Endothelial cell of umbilical vein (primary cell): Measurements from ENCODE around the gene SLC6A18. TPM values are rescaled to one million over a fixed set of nuclear protein-coding genes. Genes with fewer than 3 reads are reported as not detected.

Experiments
- BruUV-seq: library from RNA; stranded (reverse); fragments of 400-500 nt; replicated peaks from 2 replicates; lab custom pipeline; 2021; lab: Mats Ljungman, UMichigan
- CTCF ChIA-PET: fragments of 300-600, 350-600 bp; sonication (Branson Sonifier 250); formaldehyde crosslinking; loops from one replicate; lab custom pipeline; 2021; ENCODE audit warnings: antibody characterized with exemption, inconsistent platforms; lab: Charles Lee
- POLR2A ChIA-PET: fragments of 300-600, 350-600 bp; sonication (Branson Sonifier 250); formaldehyde crosslinking; loops from one replicate; lab custom pipeline; 2021; ENCODE audit warnings: antibody characterized with exemption, inconsistent platforms; lab: Charles Lee
- DNase-seq: peaks from one replicate; pipeline ENCODE4 v3.0.0-alpha.2; 2011; ENCODE audit warnings: low read depth, low spot score
- FAIRE-seq: peaks from 2 replicates; lab custom pipeline; 2011; peaks lifted over from hg19 to GRCh38; lab: Jason Lieb, UNC
- H2AFZ ChIP-seq: 2 replicates; pipeline ENCODE4 v1.6.0; 2012; ENCODE audit warnings: low read depth, low read length, control low read depth, inconsistent platforms
- H3K27ac ChIP-seq: 2 replicates; pipeline ENCODE4 v1.5.1; 2011; ENCODE audit warnings: low read depth, mild to moderate bottlenecking, control low read depth, low read length, moderate library complexity; ENCODE audit not compliant: insufficient read depth
- H3K27me3 ChIP-seq, 2 experiments: 2 replicates each; pipeline versions ENCODE4 v1.6.0 to v1.6.1; 2011; ENCODE audit warnings: low read length in 2 of 2, mixed read lengths in 1 of 2; ENCODE audit not compliant: control insufficient read depth in 2 of 2, insufficient read depth in 2 of 2
- H3K36me3 ChIP-seq, 2 experiments: 2 replicates in 1 of 2; 3 replicates in 1 of 2; pipeline ENCODE4 v1.5.1; 2011; ENCODE audit warnings: low read length in 2 of 2, mild to moderate bottlenecking in 1 of 2, moderate library complexity in 1 of 2; ENCODE audit not compliant: control insufficient read depth in 2 of 2, insufficient read depth in 2 of 2; ENCODE audit errors: extremely low read depth in 1 of 2
- H3K4me1 ChIP-seq: 3 replicates; pipeline ENCODE4 v1.5.1; 2011; ENCODE audit warnings: mild to moderate bottlenecking, low read length; ENCODE audit not compliant: control insufficient read depth, insufficient read depth; ENCODE audit errors: extremely low read depth
- H3K4me2 ChIP-seq: 2 replicates; pipeline ENCODE4 v1.6.1; 2011; ENCODE audit warnings: low read length, control low read depth, mixed read lengths; ENCODE audit not compliant: insufficient read depth
- H3K4me3 ChIP-seq, 3 experiments: fragments of 200-600 bp in 1 of 3; sonication (generic), shearing (Covaris generic) in 1 of 3; replicated peaks in 1 of 3; 2 replicates each; pipeline ENCODE4 v1.5.1; 2011 to 2016; ENCODE audit warnings: control low read depth in 3 of 3, low read length in 3 of 3, mild to moderate bottlenecking in 2 of 3, inconsistent platforms in 1 of 3, low read depth in 1 of 3, moderate library complexity in 1 of 3; ENCODE audit not compliant: insufficient read depth in 1 of 3
- H3K79me2 ChIP-seq: 2 replicates; pipeline ENCODE4 v1.6.0; 2012; ENCODE audit warnings: low read length, inconsistent platforms; ENCODE audit not compliant: control insufficient read depth, insufficient read depth
- H3K9ac ChIP-seq: replicated peaks from 2 replicates; pipeline ENCODE3; 2011; ENCODE audit warnings: low read length, control low read depth; ENCODE audit not compliant: insufficient read depth; ENCODE audit errors: extremely low read depth
- H3K9me1 ChIP-seq: replicated peaks from 3 replicates; pipeline ENCODE4 v1.6.0; 2011; ENCODE audit warnings: mild to moderate bottlenecking, low read length; ENCODE audit not compliant: control insufficient read depth, insufficient read depth; ENCODE audit errors: extremely low read depth
- H3K9me3 ChIP-seq: replicated peaks from 2 replicates; pipeline ENCODE4 v1.5.1; 2012; ENCODE audit warnings: low read length, inconsistent platforms; ENCODE audit not compliant: control insufficient read depth, insufficient read depth
- H4K20me1 ChIP-seq: replicated peaks from 2 replicates; pipeline ENCODE3; 2011; ENCODE audit warnings: mild to moderate bottlenecking, low read length; ENCODE audit not compliant: control insufficient read depth, insufficient read depth; ENCODE audit errors: extremely low read depth
- CTCF ChIP-seq, 2 donors: IDR thresholded peaks; 1 replicate in 1 of 2; 2 replicates in 1 of 2; pipeline ENCODE4 v1.5.1; 2011; ENCODE audit warnings: low read length in 2 of 2, mild to moderate bottlenecking in 2 of 2, moderate library complexity in 2 of 2, control low read depth in 1 of 2, inconsistent platforms in 1 of 2, low read depth in 1 of 2; ENCODE audit not compliant: insufficient read depth in 1 of 2; ENCODE audit errors: extremely low read depth in 1 of 2
- EZH2 ChIP-seq: IDR thresholded peaks from 2 replicates; pipeline ENCODE4 v1.6.1; 2012; ENCODE audit warnings: borderline replicate concordance, low read depth, mild to moderate bottlenecking, moderate library complexity, low read length, inconsistent platforms; ENCODE audit not compliant: severe bottlenecking
- FOS ChIP-seq: IDR thresholded peaks from 2 replicates; pipeline ENCODE4 v1.6.1; 2011; ENCODE audit warnings: mild to moderate bottlenecking, low read length, moderate library complexity, borderline replicate concordance; ENCODE audit not compliant: insufficient read depth
- GATA2 ChIP-seq: IDR thresholded peaks from 2 replicates; pipeline ENCODE4 v1.7.0; 2011; ENCODE audit warnings: low read depth, mild to moderate bottlenecking, moderate library complexity, mixed read lengths, low read length; ENCODE audit not compliant: insufficient read length, insufficient read depth
- JUN ChIP-seq: IDR thresholded peaks from 2 replicates; pipeline ENCODE4 v1.6.1; 2011; ENCODE audit warnings: borderline replicate concordance, low read depth; ENCODE audit not compliant: insufficient read length, insufficient read depth
- MAX ChIP-seq: IDR thresholded peaks from 2 replicates; pipeline ENCODE4 v1.6.1; 2011; ENCODE audit not compliant: insufficient read depth, insufficient read length
- MYC ChIP-seq: IDR thresholded peaks from one replicate; pipeline ENCODE4 v1.6.1; 2011; ENCODE audit warnings: mild to moderate bottlenecking, low read depth, low read length
- POLR2A ChIP-seq: IDR thresholded peaks from 2 replicates; pipeline ENCODE4 v1.6.1; 2012; ENCODE audit warnings: low read depth, mild to moderate bottlenecking, control low read depth, low read length
- POLR2AphosphoS5 ChIP-seq: IDR thresholded peaks from 2 replicates; pipeline ENCODE4 v1.6.1; 2012; ENCODE audit warnings: low read depth, mild to moderate bottlenecking, control low read depth, low read length, moderate library complexity; ENCODE audit not compliant: insufficient read depth
- dilution Hi-C: fragments of 300-500 bp; cut with MboI; formaldehyde crosslinking; loops from one replicate; pipeline ENCODE4 v1.15.0; 2019; ENCODE audit warnings: low sequenced_read_pairs; ENCODE audit not compliant: extremely low pct_ligation_motif_present
- intact Hi-C: fragments of 100-400 bp; cut with micrococcal nuclease; formaldehyde crosslinking; loops from one replicate; pipeline ENCODE4 v1.10.0; 2022
- polyA plus RNA-seq, 4 experiments: library from polyadenylated mRNA; depleted of rRNA in 3 of 4; stranded (reverse) in 3 of 4; unstranded in 1 of 4; fragments of >200 nt; gene quantifications; 2 replicates each; pipeline versions ENCODE4 v1.2.1 to v1.2.3, GENCODE V29; 2011 to 2012; ENCODE audit warnings: missing spikeins in 1 of 4
- total RNA-seq: library from RNA; stranded (reverse); gene quantifications from 2 replicates; pipeline ENCODE4 v1.2.3, GENCODE V29; 2021

Gene SLC6A18
- total and polyA plus RNA-seq, 2 donors (not counting 3 experiments of a cell fraction or from before 2014, with no cell fraction given) = not detected

- H3K27me3 ChIP-seq = no peaks in the 10 kb centered on the region
- H3K4me3 ChIP-seq = no peak overlapping the region
- POLR2A ChIA-PET = no interaction called here
- DNase-seq = no peak
- H3K4me1 ChIP-seq = no peaks in the 10 kb centered on the region
- H2AFZ ChIP-seq = no peak overlapping the region
- BruUV-seq = no TSS peak
- H3K9me3 ChIP-seq = no peaks in the 10 kb centered on the region
- no peak for FAIRE-seq
- H3K4me2 ChIP-seq = no peak overlapping the region
- H3K9ac ChIP-seq = no peak overlapping the region
- no peak overlapping the region for H3K27ac ChIP-seq
- no peaks in the 10 kb centered on the region for H3K9me1 ChIP-seq
- H3K79me2 ChIP-seq = no peaks in the 10 kb centered on the region
- dilution Hi-C loops (no loop called here), intact Hi-C loops (no loop called here)
- no peaks in the 10 kb centered on the region for H3K36me3 ChIP-seq
- TF ChIP-seq MYC (no peak), POLR2AphosphoS5 (no peak), MAX (no peak), FOS (no peak), GATA2 (no peak), CTCF (IDR thresholded peaks at IDR 0.05; ENCODE audit: extremely low read depth in 1 of 2, insufficient read depth in 1 of 2, low read depth in 1 of 2, low read length in 2 of 2) (no peak), EZH2 (no peak), POLR2A (no peak), JUN (no peak)
- CTCF ChIA-PET = no interaction called here
- no peaks in the 10 kb centered on the region for H4K20me1 ChIP-seq
Measured at GRCh38 chr5:1199649-1200494, 25.3 kb upstream of the SLC6A18 start.
